ENCODE results near the gene COLGALT1. TPM values are rescaled to one million over a fixed set of nuclear protein-coding genes. Genes with fewer than 3 reads are reported as not detected.

Gene COLGALT1
- total and polyA plus RNA-seq, 4 donors, result 14.4 to 32.2 (median 22.5) TPM

GRCh38 chr19:17605761-17606589 is 50.5 kb downstream of the COLGALT1 start:
- no peak for TF ChIP-seq ATF3 (IDR thresholded peaks at IDR 0.05)
- TF ChIP-seq FOXA2 (IDR thresholded peaks at IDR 0.05), result no peak
- no peak for TF ChIP-seq YY1 (IDR thresholded peaks at IDR 0.05)
- TF ChIP-seq HNF4G (IDR thresholded peaks at IDR 0.05), result no peak
- TF ChIP-seq NR2F2 (IDR thresholded peaks at IDR 0.05), result no peak
- TF ChIP-seq ZBTB33 (IDR thresholded peaks at IDR 0.05), result no peak
- TF ChIP-seq EGR1 (IDR thresholded peaks at IDR 0.05; ENCODE audit: low read depth in 2 of 2), result no peak
- TF ChIP-seq JUND (IDR thresholded peaks at IDR 0.05), result no peak
- no peak for TF ChIP-seq TAF1 (conservative IDR thresholded peaks at IDR 0.05)
- TF ChIP-seq SP1 (IDR thresholded peaks at IDR 0.05), result no peak
- TF ChIP-seq CTCF (IDR thresholded peaks at IDR 0.05; ENCODE audit: low read depth, low read length, missing input control), result peak; percentile 38
- TF ChIP-seq FOXA1 (IDR thresholded peaks at IDR 0.05), result no peak
- TF ChIP-seq RXRA (IDR thresholded peaks at IDR 0.05), result no peak
- peak in 1 of 2 donors; percentile 52 for TF ChIP-seq RAD21 (IDR thresholded peaks at IDR 0.05)
- H3K9me3 ChIP-seq (ENCODE audit: control insufficient read depth in 4 of 4, low read length in 3 of 4), result peaks cover 0 to 1% (median 0%) of the 10 kb centered on the region in 4 donors
- H3K4me3 ChIP-seq (ENCODE audit: low read depth in 1 of 3, low read length in 3 of 3), result peak overlapping the region in 2 of 3 donors; percentile 31 to 46
- H3K9ac ChIP-seq (ENCODE audit: low read depth in 1 of 2, low read length in 2 of 2), result no peak overlapping the region
- WGBS, result 8% methylated on average over 85 of the region's 85 CpGs
- peaks cover 5 to 10% (median 8%) of the 10 kb centered on the region in 4 donors for H3K4me1 ChIP-seq (ENCODE audit: control insufficient read depth in 4 of 4, insufficient read depth in 4 of 4, low read length in 3 of 4)
- peak overlapping the region in 1 of 2 donors; percentile 35 for H3K27ac ChIP-seq (ENCODE audit: low read depth in 1 of 2, low read length in 2 of 2)
- H3K36me3 ChIP-seq (ENCODE audit: control insufficient read depth in 4 of 4, insufficient read depth in 3 of 4, low read depth in 1 of 4, low read length in 3 of 4), result no peaks in the 10 kb centered on the region
- peak; percentile 70 for DNase-seq (ENCODE audit: low spot score)
- peaks cover 0 to 3% (median 0%) of the 10 kb centered on the region in 4 donors for H3K27me3 ChIP-seq (ENCODE audit: control insufficient read depth in 4 of 4, insufficient read depth in 4 of 4, low read length in 3 of 4)

GRCh38 chr19:17606590-17607185 is 51.2 kb downstream of the COLGALT1 start:
- peaks cover 0 to 2% (median 0%) of the 10 kb centered on the region in 4 donors for H3K27me3 ChIP-seq (ENCODE audit: control insufficient read depth in 4 of 4, insufficient read depth in 4 of 4, low read length in 3 of 4)
- peaks cover 0 to 1% (median 0%) of the 10 kb centered on the region in 4 donors for H3K9me3 ChIP-seq (ENCODE audit: control insufficient read depth in 4 of 4, low read length in 3 of 4)
- H3K9ac ChIP-seq (ENCODE audit: low read depth in 1 of 2, low read length in 2 of 2), result no peak overlapping the region
- peaks cover 5 to 10% (median 8%) of the 10 kb centered on the region in 4 donors for H3K4me1 ChIP-seq (ENCODE audit: control insufficient read depth in 4 of 4, insufficient read depth in 4 of 4, low read length in 3 of 4)
- no peak overlapping the region for H3K27ac ChIP-seq (ENCODE audit: low read depth in 1 of 2, low read length in 2 of 2)
- 20% methylated on average over 18 of the region's 18 CpGs for WGBS
- TF ChIP-seq JUND (IDR thresholded peaks at IDR 0.05), result no peak
- TF ChIP-seq RAD21 (IDR thresholded peaks at IDR 0.05), result no peak
- TF ChIP-seq CTCF (IDR thresholded peaks at IDR 0.05; ENCODE audit: low read depth, low read length, missing input control), result no peak
- no peak for TF ChIP-seq TAF1 (conservative IDR thresholded peaks at IDR 0.05)
- TF ChIP-seq HNF4G (IDR thresholded peaks at IDR 0.05), result no peak
- TF ChIP-seq REST (IDR thresholded peaks at IDR 0.05), result no peak
- TF ChIP-seq GABPA (IDR thresholded peaks at IDR 0.05 in 1 of 2, conservative IDR thresholded peaks at IDR 0.05 in 1 of 2), result no peak
- no peak for TF ChIP-seq NR2F2 (IDR thresholded peaks at IDR 0.05)
- TF ChIP-seq ZBTB33 (IDR thresholded peaks at IDR 0.05), result no peak
- no peaks in the 10 kb centered on the region for H3K36me3 ChIP-seq (ENCODE audit: control insufficient read depth in 4 of 4, insufficient read depth in 3 of 4, low read depth in 1 of 4, low read length in 3 of 4)
- no peak for DNase-seq (ENCODE audit: low spot score)
- peak overlapping the region in 1 of 3 donors; percentile 31 for H3K4me3 ChIP-seq (ENCODE audit: low read depth in 1 of 3, low read length in 3 of 3)
